ENCODE data around the gene DDX20.

Gene DDX20

GRCh38 chr1:111755331-111756123, at the start of gene DDX20:
DDX20 (plus strand) TSS chr1:111755901; CDS start chr1:111755925, 24 bp downstream.
- H3K9me3 Mint-ChIP-seq: no peaks in the 10 kb centered on the region
- ATAC-seq: peak; percentile 94
- H3K36me3 Mint-ChIP-seq: peaks cover 50% of the 10 kb centered on the region
- DNase-seq (ENCODE audit: low spot score in 2 of 2): peak; percentile 91 to 95
- peak within 1 kb of the TSS; percentile 95 for H3K27ac Mint-ChIP-seq
- H3K4me3 Mint-ChIP-seq: peak within 1 kb of the TSS; percentile 85
- peaks cover 38% of the 10 kb centered on the region for H3K4me1 Mint-ChIP-seq

- Mint-ChIP-seq H3K27ac (peak overlapping the region; percentile 80), H3K36me3 (peaks cover 100% of the 10 kb centered on the region), H3K4me3 (no peak overlapping the region), H3K9me3 (no peaks in the 10 kb centered on the region), H3K4me1 (peaks cover 38% of the 10 kb centered on the region)
- ATAC-seq: no peak
- no peak for DNase-seq (ENCODE audit: low spot score in 2 of 2)
Measured at GRCh38 chr1:111706921-111707320, 48.8 kb upstream of the DDX20 start.

- peaks cover 100% of the 10 kb centered on the region for H3K36me3 Mint-ChIP-seq
- H3K9me3 Mint-ChIP-seq: no peaks in the 10 kb centered on the region
- H3K27ac Mint-ChIP-seq: peak overlapping the region; percentile 80
- no peak overlapping the region for H3K4me3 Mint-ChIP-seq
- DNase-seq (ENCODE audit: low spot score in 2 of 2): no peak
- peaks cover 38% of the 10 kb centered on the region for H3K4me1 Mint-ChIP-seq
- ATAC-seq: no peak
Measured at GRCh38 chr1:111707906-111708305, 47.8 kb upstream of the DDX20 start.

- ATAC-seq: peak; percentile 90
- no peaks in the 10 kb centered on the region for H3K9me3 Mint-ChIP-seq
- peak overlapping the region; percentile 4 for H3K4me3 Mint-ChIP-seq
- peaks cover 40% of the 10 kb centered on the region for H3K4me1 Mint-ChIP-seq
- H3K36me3 Mint-ChIP-seq: peaks cover 100% of the 10 kb centered on the region
- no peak for DNase-seq (ENCODE audit: low spot score in 2 of 2)
- peak overlapping the region; percentile 80 for H3K27ac Mint-ChIP-seq
Measured at GRCh38 chr1:111709986-111710385, 45.7 kb upstream of the DDX20 start.

GRCh38 chr1:111716333-111716732, 39.4 kb upstream of the DDX20 start:
- no peaks in the 10 kb centered on the region for H3K9me3 Mint-ChIP-seq
- DNase-seq (ENCODE audit: low spot score in 2 of 2): no peak
- H3K4me3 Mint-ChIP-seq: no peak overlapping the region
- peaks cover 99% of the 10 kb centered on the region for H3K36me3 Mint-ChIP-seq
- ATAC-seq: no peak
- H3K4me1 Mint-ChIP-seq: peaks cover 38% of the 10 kb centered on the region
- peak overlapping the region; percentile 83 for H3K27ac Mint-ChIP-seq

- H3K27ac Mint-ChIP-seq: peak overlapping the region; percentile 83
- ATAC-seq: no peak
- no peaks in the 10 kb centered on the region for H3K9me3 Mint-ChIP-seq
- no peak overlapping the region for H3K4me3 Mint-ChIP-seq
- no peak for DNase-seq (ENCODE audit: low spot score in 2 of 2)
- H3K4me1 Mint-ChIP-seq: peaks cover 42% of the 10 kb centered on the region
- peaks cover 99% of the 10 kb centered on the region for H3K36me3 Mint-ChIP-seq
Measured at GRCh38 chr1:111717450-111717849, 38.3 kb upstream of the DDX20 start.

GRCh38 chr1:111719135-111719534, 36.6 kb upstream of the DDX20 start:
- Mint-ChIP-seq H3K36me3 (peaks cover 89% of the 10 kb centered on the region), H3K27ac (peak overlapping the region; percentile 83), H3K4me3 (no peak overlapping the region), H3K9me3 (no peaks in the 10 kb centered on the region), H3K4me1 (peaks cover 44% of the 10 kb centered on the region)
- ATAC-seq: no peak
- no peak for DNase-seq (ENCODE audit: low spot score in 2 of 2)

GRCh38 chr1:111719674-111720132, 36.0 kb upstream of the DDX20 start:
- Mint-ChIP-seq H3K9me3 (no peaks in the 10 kb centered on the region), H3K4me1 (peaks cover 44% of the 10 kb centered on the region), H3K27ac (peak overlapping the region; percentile 83), H3K4me3 (no peak overlapping the region), H3K36me3 (peaks cover 84% of the 10 kb centered on the region)
- no peak for ATAC-seq
- no peak for DNase-seq (ENCODE audit: low spot score in 2 of 2)

- H3K4me1 Mint-ChIP-seq: peaks cover 44% of the 10 kb centered on the region
- no peak for DNase-seq (ENCODE audit: low spot score in 2 of 2)
- H3K27ac Mint-ChIP-seq: peak overlapping the region; percentile 83
- peaks cover 76% of the 10 kb centered on the region for H3K36me3 Mint-ChIP-seq
- no peaks in the 10 kb centered on the region for H3K9me3 Mint-ChIP-seq
- ATAC-seq: peak; percentile 34
- no peak overlapping the region for H3K4me3 Mint-ChIP-seq
Measured at GRCh38 chr1:111720274-111720976, 35.3 kb upstream of the DDX20 start.

- Mint-ChIP-seq H3K4me3 (no peak overlapping the region), H3K9me3 (no peaks in the 10 kb centered on the region), H3K27ac (peak overlapping the region; percentile 83), H3K4me1 (peaks cover 44% of the 10 kb centered on the region), H3K36me3 (peaks cover 69% of the 10 kb centered on the region)
- ATAC-seq (peak; percentile 9), DNase-seq (ENCODE audit: low spot score in 2 of 2) (no peak)
Measured at GRCh38 chr1:111720977-111721786, 34.5 kb upstream of the DDX20 start.

GRCh38 chr1:111723091-111723806, 32.5 kb upstream of the DDX20 start:
- no peaks in the 10 kb centered on the region for H3K9me3 Mint-ChIP-seq
- peak overlapping the region; percentile 68 for H3K27ac Mint-ChIP-seq
- H3K4me1 Mint-ChIP-seq: peaks cover 28% of the 10 kb centered on the region
- DNase-seq (ENCODE audit: low spot score in 2 of 2) (peak in 1 of 2 donors; percentile 47), ATAC-seq (no peak)
- H3K36me3 Mint-ChIP-seq: peaks cover 59% of the 10 kb centered on the region
- no peak overlapping the region for H3K4me3 Mint-ChIP-seq

- H3K27ac Mint-ChIP-seq: no peak overlapping the region
Measured at GRCh38 chr1:111723871-111724270, 31.8 kb upstream of the DDX20 start.

GRCh38 chr1:111725192-111725591, 30.5 kb upstream of the DDX20 start:
- ATAC-seq (no peak), DNase-seq (ENCODE audit: low spot score in 2 of 2) (no peak)
- Mint-ChIP-seq H3K4me1 (peaks cover 23% of the 10 kb centered on the region), H3K27ac (peak overlapping the region; percentile 19), H3K4me3 (no peak overlapping the region), H3K36me3 (peaks cover 41% of the 10 kb centered on the region), H3K9me3 (no peaks in the 10 kb centered on the region)

More at GRCh38 chr1:111723871-111724270, 31.8 kb upstream of the DDX20 start:
- peaks cover 28% of the 10 kb centered on the region for H3K4me1 Mint-ChIP-seq
- H3K9me3 Mint-ChIP-seq: no peaks in the 10 kb centered on the region
- H3K36me3 Mint-ChIP-seq: peaks cover 53% of the 10 kb centered on the region
- no peak for DNase-seq (ENCODE audit: low spot score in 2 of 2)
- ATAC-seq: no peak
- H3K4me3 Mint-ChIP-seq: no peak overlapping the region

GRCh38 chr1:111727056-111727455, 28.6 kb upstream of the DDX20 start:
- ATAC-seq (no peak), DNase-seq (ENCODE audit: low spot score in 2 of 2) (peak in 1 of 2 donors; percentile 43)
- H3K36me3 Mint-ChIP-seq: peaks cover 22% of the 10 kb centered on the region
- no peaks in the 10 kb centered on the region for H3K9me3 Mint-ChIP-seq
- no peak overlapping the region for H3K27ac Mint-ChIP-seq
- H3K4me1 Mint-ChIP-seq: peaks cover 9% of the 10 kb centered on the region
- H3K4me3 Mint-ChIP-seq: no peak overlapping the region

Data from stimulated activated effector memory CD8-positive, alpha-beta T cell treated with anti-CD3 and anti-CD28 coated beads, Interleukin-12 subunit alpha, Interleukin-12 subunit beta, amount 100 ng/mL, for 72 hours (primary cell).